HG03521 (cell line): ENCODE measurements around the gene MTRF1.

Source experiments
- ATAC-seq: cut with Tn5 transposase; IDR thresholded peaks from one replicate; pipeline ENCODE4 v1.9.1; 2021; ENCODE audit warnings: mild to moderate bottlenecking, moderate library complexity; ENCODE audit not compliant: unreplicated experiment

Gene MTRF1

DNA sequence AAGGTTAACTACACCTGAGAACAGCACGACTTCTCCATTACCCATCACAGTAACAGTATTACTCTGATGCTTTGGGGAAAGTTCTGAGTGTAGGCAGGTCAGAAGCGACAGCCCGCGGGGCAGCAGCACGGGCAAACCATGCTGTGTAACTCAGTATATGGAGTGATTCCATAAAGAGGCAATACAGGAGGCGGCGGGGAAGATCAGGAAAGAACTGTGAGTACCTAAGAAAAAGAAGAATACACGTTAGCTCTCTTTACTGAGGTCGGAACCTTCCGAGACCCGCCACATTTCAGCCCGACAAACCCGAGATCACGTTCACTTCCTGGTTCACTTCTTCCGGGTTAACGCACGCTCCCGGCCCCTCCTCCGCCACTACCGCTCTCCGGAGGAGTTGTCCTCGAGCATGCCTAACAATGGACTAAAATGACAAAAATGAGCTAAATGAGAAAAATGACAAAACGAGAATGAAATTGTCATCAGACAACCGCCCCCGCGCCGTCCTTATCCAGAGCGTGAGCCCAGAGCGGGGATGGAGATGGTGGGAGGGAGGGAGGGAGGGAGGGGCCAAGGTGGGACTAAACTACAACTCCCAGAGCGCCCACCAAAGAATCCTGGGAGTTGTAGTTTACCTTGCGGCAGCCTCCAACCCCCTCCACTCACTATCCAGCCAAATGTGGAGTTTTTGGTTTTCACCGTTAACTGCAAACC, at the start of gene MTRF1:
TSS of gene MTRF1 (minus strand) at position 316 of the 711 bp plus-strand sequence. CDS start 2,669 bp downstream, outside the sequence.
- peak; percentile 87 for ATAC-seq

GRCh38 chr13:41313117-41313516, 49.7 kb upstream of the MTRF1 start:
- ATAC-seq = no peak

DNA sequence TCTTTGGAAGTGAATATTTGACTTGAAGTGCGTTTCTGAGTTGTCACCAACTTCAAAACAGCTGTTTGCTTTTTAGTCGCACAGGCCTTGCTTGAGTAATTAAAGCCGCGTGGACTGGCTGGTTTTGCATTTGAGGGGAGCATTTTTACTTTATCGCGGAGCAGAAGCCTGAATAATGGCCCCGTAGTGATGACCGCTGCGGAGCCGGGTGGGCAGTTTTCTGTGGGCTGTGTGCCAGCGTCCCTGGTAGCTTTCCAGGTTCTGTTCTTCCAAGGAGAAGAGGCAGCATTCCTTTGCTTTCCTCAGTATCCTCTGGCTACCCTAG, 48.8 kb upstream of the MTRF1 start:
- ATAC-seq = no peak

DNA sequence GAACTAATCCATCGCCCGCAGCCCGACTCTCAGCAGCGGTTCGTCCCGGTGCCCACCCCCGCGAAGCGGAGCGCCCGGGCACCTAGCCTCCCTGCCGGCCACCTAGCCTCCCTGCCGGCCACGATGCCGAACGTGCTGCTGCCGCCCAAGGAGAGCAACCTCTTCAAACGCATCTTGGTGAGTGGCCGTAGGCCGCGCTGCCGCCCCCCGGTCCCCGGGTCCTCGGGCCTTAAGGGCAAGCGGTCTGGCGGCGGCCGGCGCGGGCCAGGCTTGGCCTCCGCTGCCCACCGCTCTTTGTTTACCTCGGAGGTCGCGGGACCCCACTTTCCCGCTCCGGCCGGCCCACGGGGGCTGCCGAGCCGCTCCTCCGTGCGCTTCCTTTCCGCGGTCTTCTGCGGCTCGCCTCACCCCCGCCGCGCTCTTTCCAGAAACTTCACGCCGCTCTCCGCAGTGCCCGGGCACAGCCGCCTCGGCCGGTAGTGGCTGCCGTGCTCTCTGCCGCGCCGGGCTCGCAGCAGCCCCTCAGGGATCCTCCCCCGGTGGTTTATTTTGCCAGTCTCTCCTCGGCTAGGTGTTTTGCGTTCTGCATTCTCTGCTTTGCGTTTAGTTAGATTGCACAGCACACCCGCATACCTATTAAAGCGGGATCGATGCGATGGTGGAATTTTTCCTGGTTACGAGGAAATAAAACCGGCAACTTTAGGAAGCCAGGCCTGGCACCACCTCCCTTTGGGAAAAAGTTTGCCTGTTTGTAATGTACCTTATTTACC, 48.2 kb upstream of the MTRF1 start:
- ATAC-seq = peak; percentile 37

- peak; percentile 71 for ATAC-seq
Observed at GRCh38 chr13:41310963-41311405, 47.6 kb upstream of the MTRF1 start, which contains the start of gene NAA16. Gene NAA16, plus strand, starts transcription at chr13:41311267. Its CDS starts 262 bp downstream, at chr13:41311529.

- no peak for ATAC-seq
Observed at GRCh38 chr13:41307884-41308640, 44.7 kb upstream of the MTRF1 start.

GRCh38 chr13:41306271-41307145, 43.1 kb upstream of the MTRF1 start:
- ATAC-seq = no peak

DNA sequence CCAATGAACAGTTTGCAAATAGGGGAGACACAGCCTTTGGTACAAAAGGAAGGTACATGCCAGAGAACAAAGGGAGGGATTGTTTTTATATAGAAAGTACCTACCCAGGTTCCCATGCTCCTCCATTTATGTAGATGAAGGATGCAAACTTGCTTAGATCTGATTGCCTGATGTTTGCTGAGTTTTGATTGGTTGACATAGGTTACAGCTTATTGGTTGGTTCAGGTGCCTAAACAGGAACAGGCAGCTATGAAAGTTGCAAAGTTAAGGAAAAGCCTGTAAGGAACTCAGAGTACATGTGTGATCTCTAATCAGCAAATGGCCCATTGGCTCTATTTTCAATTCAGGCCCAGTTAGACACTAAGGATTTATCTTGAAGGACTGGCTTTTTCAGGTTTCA, 41.2 kb upstream of the MTRF1 start:
- no peak for ATAC-seq

DNA sequence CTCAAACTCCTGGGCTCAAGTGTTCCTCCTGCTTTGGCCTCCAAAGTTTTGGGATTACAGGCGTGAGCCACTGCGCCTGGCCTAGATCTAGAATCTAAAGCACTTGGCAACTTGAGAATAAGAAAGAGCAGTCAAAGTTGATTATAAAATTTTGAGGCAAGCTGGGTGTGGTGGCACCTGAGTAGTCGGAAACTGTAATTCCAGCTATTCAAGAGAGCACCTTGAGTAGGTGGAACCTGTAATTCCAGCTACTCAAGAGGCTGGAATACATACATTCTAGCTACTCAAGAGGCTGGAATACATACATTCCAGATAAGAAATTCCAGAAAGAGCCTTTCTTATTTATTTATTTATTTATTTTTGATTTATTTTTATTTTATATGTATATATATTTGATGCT, 39.4 kb upstream of the MTRF1 start:
- ATAC-seq = no peak

- ATAC-seq = no peak
Observed at GRCh38 chr13:41299316-41300094, 36.1 kb upstream of the MTRF1 start.

DNA sequence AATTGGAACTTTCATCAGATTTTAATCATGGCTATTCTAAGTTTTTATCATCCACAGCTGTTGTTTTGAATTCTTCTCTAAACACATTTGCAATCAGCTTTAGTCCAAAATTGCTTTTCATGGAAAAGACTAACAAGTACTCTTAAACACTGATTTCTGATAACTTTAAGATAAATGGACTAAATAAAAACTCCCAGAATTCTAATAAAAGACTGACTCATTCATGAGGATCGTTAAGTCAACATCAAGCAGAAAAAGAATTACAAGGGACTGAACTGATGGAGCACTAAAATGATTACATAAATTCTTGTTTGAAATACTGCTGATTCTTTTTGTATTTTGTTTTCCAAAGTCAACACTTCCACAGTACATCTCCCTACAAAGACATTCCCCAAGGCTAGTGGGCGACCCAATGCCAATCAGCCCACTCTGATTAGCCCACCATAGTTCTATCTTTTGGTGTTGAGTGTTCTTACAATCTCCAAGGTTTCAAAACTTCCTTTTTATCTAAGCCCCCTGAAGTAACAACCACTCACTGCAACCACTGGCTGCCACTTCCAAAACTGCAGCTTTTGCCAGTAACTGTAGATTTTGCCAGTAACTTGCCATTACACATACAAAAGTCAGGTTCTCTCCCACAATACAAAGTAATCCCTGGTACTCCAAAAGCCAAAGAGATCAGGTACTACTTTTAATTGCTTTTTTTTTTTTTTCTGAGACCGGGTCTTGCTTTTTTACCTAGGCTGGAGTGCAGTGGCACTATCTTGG, 33.7 kb upstream of the MTRF1 start:
- no peak for ATAC-seq

GRCh38 chr13:41295973-41296372, 32.6 kb upstream of the MTRF1 start:
- ATAC-seq = no peak

DNA sequence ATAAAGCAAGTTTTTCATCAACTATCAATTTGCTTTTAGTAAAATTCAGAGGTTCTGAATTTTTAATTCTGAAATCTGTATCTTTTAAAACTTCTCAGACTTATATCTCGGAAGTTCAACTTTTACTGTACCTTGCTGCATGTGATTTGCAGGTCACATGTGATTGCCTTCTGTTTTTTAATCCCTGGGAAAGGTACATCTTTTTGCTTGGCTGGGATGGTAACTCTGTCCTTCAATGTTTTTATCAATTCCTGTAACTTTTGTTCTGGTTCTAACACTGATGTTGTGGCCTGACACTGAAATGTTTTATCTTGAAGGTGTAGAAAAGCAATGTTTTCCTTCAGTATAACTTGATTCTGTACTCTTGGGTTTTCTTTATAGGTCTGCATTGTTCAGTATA, 31.5 kb upstream of the MTRF1 start:
- ATAC-seq = no peak

DNA sequence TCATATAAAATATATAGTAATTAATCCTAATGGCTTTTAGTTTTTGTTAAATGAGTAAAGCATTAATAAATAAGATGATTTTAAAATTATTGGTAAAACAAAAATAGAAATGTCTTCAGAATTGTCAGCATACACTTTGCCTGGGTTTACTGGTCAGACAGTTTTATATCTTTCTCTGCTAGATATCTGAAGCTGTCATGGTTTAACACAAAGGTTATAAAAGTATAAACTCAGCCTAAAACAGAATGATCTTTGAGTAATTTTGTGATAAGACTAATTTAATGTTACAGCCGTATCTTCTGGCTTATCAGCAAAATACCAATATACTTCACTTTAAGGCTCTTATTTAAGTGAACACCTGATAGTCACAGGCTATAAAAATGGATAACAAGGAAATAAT, 29.9 kb upstream of the MTRF1 start:
- ATAC-seq = no peak

- no peak for ATAC-seq
Observed at GRCh38 chr13:41291246-41291645, 27.9 kb upstream of the MTRF1 start.

DNA sequence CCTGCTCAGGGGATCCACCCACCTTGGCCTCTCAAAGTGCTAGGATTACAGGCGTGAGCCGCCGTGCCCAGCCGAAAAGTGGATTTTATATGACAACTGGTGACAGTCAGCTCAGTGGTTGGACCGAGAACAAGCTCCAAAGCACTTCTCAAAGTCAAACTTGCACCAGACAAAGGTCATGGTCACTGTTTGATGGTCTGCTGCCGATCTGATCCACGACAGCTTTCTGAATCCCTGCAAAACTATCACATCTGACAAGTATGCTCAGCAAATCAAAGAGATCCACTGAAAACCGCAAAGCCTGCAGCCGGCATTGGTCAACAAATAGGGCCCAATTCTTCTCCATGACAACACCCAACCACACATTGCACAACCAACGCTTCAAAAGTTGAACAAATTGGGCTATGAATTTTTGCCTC, 26.1 kb upstream of the MTRF1 start:
- no peak for ATAC-seq

DNA sequence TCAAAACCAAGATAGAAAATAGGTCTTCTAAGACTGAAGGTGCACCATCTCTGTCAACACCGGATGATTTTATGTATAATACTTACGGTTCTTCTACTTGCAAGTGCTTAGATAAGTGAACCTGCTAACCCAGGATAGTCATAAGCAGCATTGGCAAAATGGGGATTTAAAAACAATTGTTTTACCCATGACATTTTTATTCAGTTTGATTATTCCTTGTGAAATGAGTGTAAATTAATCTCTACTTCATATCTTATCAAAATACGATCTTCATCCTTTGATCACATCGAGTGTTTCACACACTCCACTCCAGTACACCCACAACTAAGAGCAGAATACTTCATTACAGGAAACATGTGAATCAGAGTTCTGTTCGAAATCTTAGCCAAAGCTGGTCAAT, 23.0 kb upstream of the MTRF1 start:
- no peak for ATAC-seq

GRCh38 chr13:41284512-41285288, 21.3 kb upstream of the MTRF1 start:
- ATAC-seq = no peak
